ENCODE data around the gene MT1E. TPM values are rescaled to one million over a fixed set of nuclear protein-coding genes. Genes with fewer than 3 reads are reported as not detected.
A peak's percentile ranks its signal among the peaks of the same experiment; 100 is the strongest.

Gene MT1E
- total and polyA plus RNA-seq, 10 donors, result 2.5 to 49.6 (median 27.0) TPM

DNA sequence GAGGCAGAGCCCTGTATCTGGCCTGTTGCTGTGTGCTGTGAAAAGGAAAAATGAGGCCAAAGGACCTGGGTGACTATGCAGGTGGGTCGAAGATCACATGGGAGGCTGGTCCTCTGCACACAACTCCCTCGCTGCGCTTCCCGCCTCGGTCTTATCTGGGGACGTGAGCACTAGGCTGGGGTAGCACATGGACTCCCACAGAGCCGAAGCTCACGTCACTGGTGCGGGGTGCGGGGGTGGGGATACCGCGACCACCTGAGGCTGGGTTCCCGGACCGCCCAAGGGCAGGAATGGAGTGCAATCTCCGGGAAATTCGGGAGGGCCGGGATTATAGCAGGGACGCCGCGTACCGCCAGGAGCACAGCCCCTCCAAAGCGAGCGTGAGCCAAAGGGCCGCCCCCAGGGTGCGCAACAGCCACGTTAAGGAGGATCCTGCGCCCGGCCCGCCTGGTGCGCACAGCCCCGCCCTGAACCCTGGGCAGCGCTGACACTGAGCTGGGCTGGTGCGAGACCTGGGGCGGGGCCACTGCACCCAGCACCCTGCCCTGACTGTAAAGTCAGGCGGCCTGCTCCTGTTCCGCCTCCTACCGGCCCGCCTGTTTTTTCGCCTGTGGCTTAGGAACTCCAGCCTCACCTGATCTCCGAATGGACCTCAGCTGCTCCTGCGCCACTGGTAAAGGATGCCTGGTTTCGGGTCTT lies 17.6 kb downstream of the MT1E start:
- Histone ChIP-seq H3K27me3 (replicated peaks in 1 of 7) (peaks cover 0 to 87% (median 28%) of the 10 kb centered on the region in 7 donors), H3K27ac (peak overlapping the region in 2 of 8 donors; percentile 6 to 48), H3K9me3 (no peaks in the 10 kb centered on the region), H3K36me3 (no peaks in the 10 kb centered on the region), H3K4me3 (peak overlapping the region; percentile 1 to 63 (median 26)), H3K4me1 (peaks cover 9 to 28% (median 21%) of the 10 kb centered on the region in 6 donors)
- TF ChIP-seq CTCF (IDR thresholded peaks at IDR 0.05 in 8 of 11, conservative IDR thresholded peaks at IDR 0.05 in 3 of 11) (peak in 10 of 11 experiments; percentile 20 to 54 (median 24)), POLR2AphosphoS5 (IDR thresholded peaks at IDR 0.05) (peak in 2 of 3 donors; percentile 62 to 78), POLR2A (IDR thresholded peaks at IDR 0.05) (no peak)
- intact Hi-C loops (cut with DNase I; ENCODE audit: low total_unique reads), result no loop called here
- WGBS, 5 donors, result 6 to 10% (median 9%) methylated on average over 23 to 42 of the region's 42 CpGs
- DNase-seq, result peak; percentile 92

DNA sequence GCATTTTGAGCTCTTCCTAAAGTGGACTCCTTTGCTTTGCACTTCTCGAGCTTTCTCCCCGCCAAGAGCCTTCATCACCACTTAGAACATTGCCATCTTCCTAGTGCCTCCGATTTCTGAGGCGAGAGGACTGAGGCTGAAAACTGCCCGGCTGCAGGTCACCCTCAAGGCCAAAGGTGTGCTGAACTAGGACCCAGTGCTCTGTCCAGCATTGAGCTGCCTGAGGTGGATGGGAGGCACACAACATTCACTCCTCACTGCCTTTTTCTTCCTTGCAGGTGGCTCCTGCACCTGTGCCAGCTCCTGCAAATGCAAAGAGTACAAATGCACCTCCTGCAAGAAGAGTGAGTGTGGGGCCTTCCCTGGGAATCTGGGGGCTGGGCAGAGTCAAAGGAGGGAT lies 18.3 kb downstream of the MT1E start:
- DNase-seq, result no peak
- peak overlapping the region in 2 of 8 donors; percentile 12 to 63 for H3K4me3 ChIP-seq
- H3K36me3 ChIP-seq, result no peaks in the 10 kb centered on the region
- no peaks in the 10 kb centered on the region for H3K9me3 ChIP-seq
- H3K4me1 ChIP-seq, result peaks cover 4 to 22% (median 16%) of the 10 kb centered on the region in 6 donors
- H3K27ac ChIP-seq, result peak overlapping the region in 1 of 8 donors; percentile 48
- H3K27me3 ChIP-seq (replicated peaks in 1 of 7), result peaks cover 0 to 87% (median 25%) of the 10 kb centered on the region in 7 donors
- intact Hi-C loops (cut with DNase I; ENCODE audit: low total_unique reads), result no loop called here
- no peak for TF ChIP-seq POLR2A (IDR thresholded peaks at IDR 0.05)
- WGBS, 5 donors, result 36 to 69% (median 39%) methylated on average over 5 of the region's 5 CpGs

DNA sequence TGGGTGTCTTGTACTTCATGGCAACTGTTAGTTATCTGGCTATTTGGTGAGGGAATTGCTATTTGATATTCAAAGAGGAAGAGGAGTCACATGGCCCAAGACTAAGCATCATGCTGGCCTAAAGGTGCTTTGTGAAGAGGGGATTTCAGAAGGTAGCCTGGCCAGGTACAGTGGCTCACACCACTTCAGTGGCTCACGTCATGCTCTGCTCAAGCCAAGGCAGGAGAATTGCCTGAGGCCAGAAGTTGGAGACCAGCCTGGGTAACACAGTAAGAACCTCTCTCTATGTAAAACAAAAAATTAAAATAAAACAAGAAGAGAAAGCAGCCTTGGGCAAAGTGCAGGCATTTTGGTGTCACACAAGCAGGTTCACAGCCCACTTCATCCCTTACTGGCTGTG lies 19.7 kb downstream of the MT1E start:
- Histone ChIP-seq H3K27ac (no peak overlapping the region), H3K27me3 (replicated peaks in 1 of 7) (peaks cover 0 to 80% (median 20%) of the 10 kb centered on the region in 7 donors)
- WGBS, 5 donors, result 76 to 91% (median 83%) methylated on average over 1 of the region's 1 CpG

DNA sequence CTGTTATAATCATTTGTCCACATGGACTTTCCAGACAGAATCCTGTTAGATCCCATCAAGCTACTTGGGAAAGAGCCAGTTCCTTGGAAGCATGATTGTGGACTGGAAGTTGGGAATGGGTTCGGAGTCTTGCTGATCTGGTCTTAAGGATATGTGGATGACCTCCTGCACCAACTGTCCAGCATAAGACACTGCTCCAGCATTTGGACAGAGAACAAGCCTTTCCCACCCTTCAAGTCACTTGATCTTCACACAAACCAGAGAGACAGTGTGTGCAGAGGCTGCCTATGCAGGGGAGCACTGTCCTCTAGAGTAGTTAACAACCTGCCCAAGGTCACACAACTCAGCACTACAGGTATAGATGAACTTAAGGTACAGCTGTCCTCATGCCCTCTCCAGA lies 20.3 kb downstream of the MT1E start:
- 0 to 41% (median 0%) methylated on average over 1 of the region's 1 CpG for WGBS, 5 donors

More for the DNA sequence above, 19.7 kb downstream of the MT1E start:
- intact Hi-C loops (cut with DNase I; ENCODE audit: low total_unique reads), result no loop called here
- peaks cover 4 to 21% (median 16%) of the 10 kb centered on the region in 6 donors for H3K4me1 ChIP-seq
- no peaks in the 10 kb centered on the region for H3K36me3 ChIP-seq
- TF ChIP-seq CTCF (IDR thresholded peaks at IDR 0.05 in 8 of 11, conservative IDR thresholded peaks at IDR 0.05 in 3 of 11) (no peak), POLR2AphosphoS5 (IDR thresholded peaks at IDR 0.05) (no peak), POLR2A (IDR thresholded peaks at IDR 0.05) (no peak)
- no peak for DNase-seq
- no peaks in the 10 kb centered on the region for H3K9me3 ChIP-seq
- H3K4me3 ChIP-seq, result no peak overlapping the region

More for the DNA sequence above, 20.3 kb downstream of the MT1E start:
- H3K27me3 ChIP-seq (replicated peaks in 1 of 7), result peaks cover 0 to 75% (median 20%) of the 10 kb centered on the region in 7 donors
- H3K4me1 ChIP-seq, result peaks cover 4 to 21% (median 16%) of the 10 kb centered on the region in 6 donors
- no peaks in the 10 kb centered on the region for H3K36me3 ChIP-seq
- no peak for TF ChIP-seq CTCF (IDR thresholded peaks at IDR 0.05 in 8 of 11, conservative IDR thresholded peaks at IDR 0.05 in 3 of 11)
- no peak for TF ChIP-seq POLR2A (IDR thresholded peaks at IDR 0.05)
- no peak for TF ChIP-seq POLR2AphosphoS5 (IDR thresholded peaks at IDR 0.05)
- intact Hi-C loops (cut with DNase I; ENCODE audit: low total_unique reads), result no loop called here
- H3K9me3 ChIP-seq, result no peaks in the 10 kb centered on the region
- H3K4me3 ChIP-seq, result no peak overlapping the region
- DNase-seq, result no peak
- no peak overlapping the region for H3K27ac ChIP-seq
